ENCODE results near the gene CPSF3.

GRCh38 chr2:9420495-9420894 lies 3.0 kb upstream of the CPSF3 start:
- TF ChIP-seq SUZ12 (IDR thresholded peaks at IDR 0.05), result no peak
- no peak for TF ChIP-seq L3MBTL2 (conservative IDR thresholded peaks at IDR 0.05)
- TF ChIP-seq FOXM1 (IDR thresholded peaks at IDR 0.05; ENCODE audit: borderline replicate concordance), result no peak
- no peak for TF ChIP-seq SP1 (IDR thresholded peaks at IDR 0.05)

Measured in HEK293T (cell line).